ENCODE data around the gene EPAS1.
A peak's percentile ranks its signal among the peaks of the same experiment; 100 is the strongest.

EPAS1 gene

GRCh38 chr2:46269001-46269400 lies 28.2 kb upstream of the EPAS1 start:
- no peak for ATAC-seq
- no peak for TF ChIP-seq PPARA (CRISPR knock-in tag; IDR thresholded peaks at IDR 0.05; ENCODE audit: borderline replicate concordance)
- TF ChIP-seq RARB (CRISPR knock-in tag; IDR thresholded peaks at IDR 0.05) = no peak
- TF ChIP-seq TCF4 (CRISPR knock-in tag; IDR thresholded peaks at IDR 0.05; ENCODE audit: borderline replicate concordance) = no peak
- TF ChIP-seq, protein P1, sequence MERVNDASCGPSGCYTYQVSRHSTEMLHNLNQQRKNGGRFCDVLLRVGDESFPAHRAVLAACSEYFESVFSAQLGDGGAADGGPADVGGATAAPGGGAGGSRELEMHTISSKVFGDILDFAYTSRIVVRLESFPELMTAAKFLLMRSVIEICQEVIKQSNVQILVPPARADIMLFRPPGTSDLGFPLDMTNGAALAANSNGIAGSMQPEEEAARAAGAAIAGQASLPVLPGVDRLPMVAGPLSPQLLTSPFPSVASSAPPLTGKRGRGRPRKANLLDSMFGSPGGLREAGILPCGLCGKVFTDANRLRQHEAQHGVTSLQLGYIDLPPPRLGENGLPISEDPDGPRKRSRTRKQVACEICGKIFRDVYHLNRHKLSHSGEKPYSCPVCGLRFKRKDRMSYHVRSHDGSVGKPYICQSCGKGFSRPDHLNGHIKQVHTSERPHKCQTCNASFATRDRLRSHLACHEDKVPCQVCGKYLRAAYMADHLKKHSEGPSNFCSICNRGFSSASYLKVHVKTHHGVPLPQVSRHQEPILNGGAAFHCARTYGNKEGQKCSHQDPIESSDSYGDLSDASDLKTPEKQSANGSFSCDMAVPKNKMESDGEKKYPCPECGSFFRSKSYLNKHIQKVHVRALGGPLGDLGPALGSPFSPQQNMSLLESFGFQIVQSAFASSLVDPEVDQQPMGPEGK (CRISPR knock-in tag; IDR thresholded peaks at IDR 0.05; ENCODE audit: borderline replicate concordance) = no peak
- TF ChIP-seq GLIS3 (CRISPR knock-in tag; IDR thresholded peaks at IDR 0.05) = no peak
- no peak for TF ChIP-seq ZFP30 (CRISPR knock-in tag; IDR thresholded peaks at IDR 0.05)
- TF ChIP-seq TSHZ2 (CRISPR knock-in tag; IDR thresholded peaks at IDR 0.05) = no peak
- no peak for TF ChIP-seq ZNF565 (CRISPR knock-in tag; conservative IDR thresholded peaks at IDR 0.05; ENCODE audit: low read depth)
- TF ChIP-seq ARNTL (CRISPR knock-in tag; IDR thresholded peaks at IDR 0.05; ENCODE audit: borderline replicate concordance, low read depth) = no peak
- TF ChIP-seq ZNF8 (CRISPR knock-in tag; IDR thresholded peaks at IDR 0.05) = no peak
- no peak for TF ChIP-seq OSR1 (CRISPR knock-in tag; IDR thresholded peaks at IDR 0.05)
- TF ChIP-seq BACH2 (CRISPR knock-in tag; IDR thresholded peaks at IDR 0.05; ENCODE audit: borderline replicate concordance) = no peak
- TF ChIP-seq ESRRG (CRISPR knock-in tag; IDR thresholded peaks at IDR 0.05) = no peak
- no peak for TF ChIP-seq SNAI2 (CRISPR knock-in tag; IDR thresholded peaks at IDR 0.05)

GRCh38 chr2:46269544-46270273 lies 27.5 kb upstream of the EPAS1 start:
- ATAC-seq = no peak
- TF ChIP-seq, protein P2, sequence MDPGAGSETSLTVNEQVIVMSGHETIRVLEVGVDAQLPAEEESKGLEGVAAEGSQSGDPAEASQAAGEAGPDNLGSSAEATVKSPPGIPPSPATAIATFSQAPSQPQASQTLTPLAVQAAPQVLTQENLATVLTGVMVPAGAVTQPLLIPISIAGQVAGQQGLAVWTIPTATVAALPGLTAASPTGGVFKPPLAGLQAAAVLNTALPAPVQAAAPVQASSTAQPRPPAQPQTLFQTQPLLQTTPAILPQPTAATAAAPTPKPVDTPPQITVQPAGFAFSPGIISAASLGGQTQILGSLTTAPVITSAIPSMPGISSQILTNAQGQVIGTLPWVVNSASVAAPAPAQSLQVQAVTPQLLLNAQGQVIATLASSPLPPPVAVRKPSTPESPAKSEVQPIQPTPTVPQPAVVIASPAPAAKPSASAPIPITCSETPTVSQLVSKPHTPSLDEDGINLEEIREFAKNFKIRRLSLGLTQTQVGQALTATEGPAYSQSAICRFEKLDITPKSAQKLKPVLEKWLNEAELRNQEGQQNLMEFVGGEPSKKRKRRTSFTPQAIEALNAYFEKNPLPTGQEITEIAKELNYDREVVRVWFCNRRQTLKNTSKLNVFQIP (CRISPR knock-in tag; IDR thresholded peaks at IDR 0.05; ENCODE audit: borderline replicate concordance, low read depth) = no peak

DNA sequence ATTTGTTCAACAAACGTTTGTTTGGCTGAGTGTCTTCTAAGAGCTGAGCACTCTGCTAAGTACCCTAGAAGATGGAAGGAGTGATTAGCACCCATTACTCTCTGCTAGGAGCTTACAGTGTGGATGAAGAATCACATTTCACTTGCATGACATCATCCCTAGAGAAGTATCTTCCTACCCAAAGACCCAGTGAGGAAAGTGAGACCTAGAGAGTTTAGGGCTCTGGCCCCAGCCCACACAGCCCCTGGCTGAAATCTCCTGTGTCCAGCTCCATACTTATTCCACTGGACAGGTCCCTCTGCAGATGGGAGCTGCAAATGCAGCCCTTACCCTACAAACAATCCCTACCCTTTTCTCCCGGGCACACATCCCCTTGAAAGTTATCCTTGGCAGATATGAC lies 26.8 kb upstream of the EPAS1 start:
- peak; percentile 30; the same call in 2 of the 3 replicates for ATAC-seq
- no peak for TF ChIP-seq PPARA (CRISPR knock-in tag; IDR thresholded peaks at IDR 0.05; ENCODE audit: borderline replicate concordance)
- no peak for TF ChIP-seq RARB (CRISPR knock-in tag; IDR thresholded peaks at IDR 0.05)
- TF ChIP-seq ARNTL (CRISPR knock-in tag; IDR thresholded peaks at IDR 0.05; ENCODE audit: borderline replicate concordance, low read depth) = no peak
- no peak for TF ChIP-seq ZNF8 (CRISPR knock-in tag; IDR thresholded peaks at IDR 0.05)
- TF ChIP-seq ZNF70 (CRISPR knock-in tag; IDR thresholded peaks at IDR 0.05) = no peak
- TF ChIP-seq, protein P3, sequence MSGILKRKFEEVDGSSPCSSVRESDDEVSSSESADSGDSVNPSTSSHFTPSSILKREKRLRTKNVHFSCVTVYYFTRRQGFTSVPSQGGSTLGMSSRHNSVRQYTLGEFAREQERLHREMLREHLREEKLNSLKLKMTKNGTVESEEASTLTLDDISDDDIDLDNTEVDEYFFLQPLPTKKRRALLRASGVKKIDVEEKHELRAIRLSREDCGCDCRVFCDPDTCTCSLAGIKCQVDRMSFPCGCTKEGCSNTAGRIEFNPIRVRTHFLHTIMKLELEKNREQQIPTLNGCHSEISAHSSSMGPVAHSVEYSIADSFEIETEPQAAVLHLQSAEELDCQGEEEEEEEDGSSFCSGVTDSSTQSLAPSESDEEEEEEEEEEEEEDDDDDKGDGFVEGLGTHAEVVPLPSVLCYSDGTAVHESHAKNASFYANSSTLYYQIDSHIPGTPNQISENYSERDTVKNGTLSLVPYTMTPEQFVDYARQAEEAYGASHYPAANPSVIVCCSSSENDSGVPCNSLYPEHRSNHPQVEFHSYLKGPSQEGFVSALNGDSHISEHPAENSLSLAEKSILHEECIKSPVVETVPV (CRISPR knock-in tag; IDR thresholded peaks at IDR 0.05) = no peak
- TF ChIP-seq ESRRG (CRISPR knock-in tag; IDR thresholded peaks at IDR 0.05) = no peak
- TF ChIP-seq, protein P2 (CRISPR knock-in tag; IDR thresholded peaks at IDR 0.05; ENCODE audit: borderline replicate concordance, low read depth) = no peak
- TF ChIP-seq, protein P1 (CRISPR knock-in tag; IDR thresholded peaks at IDR 0.05; ENCODE audit: borderline replicate concordance) = no peak
- no peak for TF ChIP-seq OSR1 (CRISPR knock-in tag; IDR thresholded peaks at IDR 0.05)
- no peak for TF ChIP-seq ZC3H10 (CRISPR knock-in tag; IDR thresholded peaks at IDR 0.05)
